Activated T-cell treated with anti-CD3 and anti-CD28 coated beads, Interleukin-2, amount 50 U/mL, for 48 hours (primary cell): Measurements from ENCODE around the gene NAA16.
A peak's percentile ranks its signal among the peaks of the same experiment; 100 is the strongest.
"Not testable (repeated sequence)": the region's sequence is repeated elsewhere in the genome, so short reads cannot be mapped to it uniquely, and the experiment has no call there.

Source experiments
- DNase-seq, 2 experiments: peaks; one replicate each; pipeline ENCODE4 v3.0.0-alpha.2; 2020

The NAA16 gene

GRCh38 chr13:41411522-41411921 is 100.5 kb downstream of the NAA16 start:
- DNase-seq, result peak in 1 of 2 experiments; percentile 21

GRCh38 chr13:41413872-41414271 is 102.8 kb downstream of the NAA16 start:
- DNase-seq, result no peak

GRCh38 chr13:41416276-41416675 is 105.2 kb downstream of the NAA16 start:
- no peak for DNase-seq

GRCh38 chr13:41418027-41418426 is 107.0 kb downstream of the NAA16 start:
- no peak for DNase-seq

GRCh38 chr13:41418731-41419130 is 107.7 kb downstream of the NAA16 start:
- no peak for DNase-seq

GRCh38 chr13:41419206-41419605 is 108.1 kb downstream of the NAA16 start:
- no peak for DNase-seq

- DNase-seq, result no peak
Observed at GRCh38 chr13:41420146-41420545, 109.1 kb downstream of the NAA16 start.

GRCh38 chr13:41421330-41421729 is 110.3 kb downstream of the NAA16 start:
- not testable (repeated sequence) for DNase-seq

GRCh38 chr13:41421983-41422382 is 110.9 kb downstream of the NAA16 start:
- DNase-seq, result not testable (repeated sequence)

- not testable (repeated sequence) for DNase-seq
Observed at GRCh38 chr13:41423259-41423658, 112.2 kb downstream of the NAA16 start.

- not testable (repeated sequence) for DNase-seq
Observed at GRCh38 chr13:41424675-41425074, 113.6 kb downstream of the NAA16 start.

- DNase-seq, result peak in 1 of 2 experiments; percentile 31
Observed at GRCh38 chr13:41426047-41426446, 115.0 kb downstream of the NAA16 start.
